NB4 (cell line): Measurements from ENCODE around the gene ITGA6.

Experiments
- CTCF ChIP-seq: IDR thresholded peaks from one replicate; pipeline ENCODE4 v1.5.1; 2012; ENCODE audit warnings: low read depth, low read length
- MAX ChIP-seq: IDR thresholded peaks from 2 replicates; pipeline ENCODE4 v1.6.1; 2011; ENCODE audit warnings: low read depth, low read length
- MYC ChIP-seq: IDR thresholded peaks from 2 replicates; pipeline ENCODE4 v1.6.1; 2011; ENCODE audit warnings: low read depth, low read length
- POLR2A ChIP-seq: IDR thresholded peaks from 2 replicates; pipeline ENCODE4 v1.6.1; 2011; ENCODE audit warnings: mild to moderate bottlenecking; ENCODE audit not compliant: insufficient read length; ENCODE audit errors: extremely low read depth

GRCh38 chr2:172439911-172440310 is 12.5 kb downstream of the ITGA6 start:
- TF ChIP-seq CTCF (no peak), POLR2A (no peak), MAX (no peak), MYC (no peak)
